ENCODE data around the gene NKAIN1.

DNA sequence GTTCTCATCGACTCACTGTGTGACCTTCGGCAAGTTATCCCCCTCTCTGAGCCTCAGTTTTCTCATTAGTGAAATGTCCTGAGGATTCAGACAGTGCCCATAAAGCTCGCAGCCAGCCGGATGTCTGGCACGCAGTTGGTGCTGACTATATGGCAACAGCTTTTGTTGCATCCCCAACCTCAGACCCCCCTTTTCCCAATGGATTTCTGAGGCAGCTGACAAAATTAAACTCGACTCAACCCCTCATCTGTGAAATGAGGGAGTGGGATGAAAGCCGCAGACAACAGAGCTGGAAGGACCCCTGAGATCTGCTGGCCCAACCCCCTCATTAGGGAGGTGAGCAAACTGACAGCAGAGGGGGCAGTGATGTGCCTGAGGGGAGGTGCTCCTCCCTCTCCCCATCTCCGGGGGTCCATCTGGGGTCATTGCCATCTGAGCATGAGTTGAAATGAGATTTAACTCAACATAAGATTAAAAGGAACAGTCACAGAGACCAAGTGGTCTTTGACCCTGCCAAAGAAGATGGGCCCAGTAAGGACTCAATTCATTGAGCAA is 40.4 kb downstream of the NKAIN1 start:
- no peak for TF ChIP-seq ESRRA (CRISPR knock-in tag; IDR thresholded peaks at IDR 0.05; ENCODE audit: borderline replicate concordance)
- TF ChIP-seq, protein P1, sequence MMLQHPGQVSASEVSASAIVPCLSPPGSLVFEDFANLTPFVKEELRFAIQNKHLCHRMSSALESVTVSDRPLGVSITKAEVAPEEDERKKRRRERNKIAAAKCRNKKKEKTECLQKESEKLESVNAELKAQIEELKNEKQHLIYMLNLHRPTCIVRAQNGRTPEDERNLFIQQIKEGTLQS (CRISPR knock-in tag; conservative IDR thresholded peaks at IDR 0.05), result no peak
- no peak for TF ChIP-seq TCF7 (CRISPR knock-in tag; IDR thresholded peaks at IDR 0.05; ENCODE audit: low read depth)
- TF ChIP-seq, protein P2, sequence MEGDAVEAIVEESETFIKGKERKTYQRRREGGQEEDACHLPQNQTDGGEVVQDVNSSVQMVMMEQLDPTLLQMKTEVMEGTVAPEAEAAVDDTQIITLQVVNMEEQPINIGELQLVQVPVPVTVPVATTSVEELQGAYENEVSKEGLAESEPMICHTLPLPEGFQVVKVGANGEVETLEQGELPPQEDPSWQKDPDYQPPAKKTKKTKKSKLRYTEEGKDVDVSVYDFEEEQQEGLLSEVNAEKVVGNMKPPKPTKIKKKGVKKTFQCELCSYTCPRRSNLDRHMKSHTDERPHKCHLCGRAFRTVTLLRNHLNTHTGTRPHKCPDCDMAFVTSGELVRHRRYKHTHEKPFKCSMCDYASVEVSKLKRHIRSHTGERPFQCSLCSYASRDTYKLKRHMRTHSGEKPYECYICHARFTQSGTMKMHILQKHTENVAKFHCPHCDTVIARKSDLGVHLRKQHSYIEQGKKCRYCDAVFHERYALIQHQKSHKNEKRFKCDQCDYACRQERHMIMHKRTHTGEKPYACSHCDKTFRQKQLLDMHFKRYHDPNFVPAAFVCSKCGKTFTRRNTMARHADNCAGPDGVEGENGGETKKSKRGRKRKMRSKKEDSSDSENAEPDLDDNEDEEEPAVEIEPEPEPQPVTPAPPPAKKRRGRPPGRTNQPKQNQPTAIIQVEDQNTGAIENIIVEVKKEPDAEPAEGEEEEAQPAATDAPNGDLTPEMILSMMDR (IDR thresholded peaks at IDR 0.05), result no peak
- TF ChIP-seq, protein P3, sequence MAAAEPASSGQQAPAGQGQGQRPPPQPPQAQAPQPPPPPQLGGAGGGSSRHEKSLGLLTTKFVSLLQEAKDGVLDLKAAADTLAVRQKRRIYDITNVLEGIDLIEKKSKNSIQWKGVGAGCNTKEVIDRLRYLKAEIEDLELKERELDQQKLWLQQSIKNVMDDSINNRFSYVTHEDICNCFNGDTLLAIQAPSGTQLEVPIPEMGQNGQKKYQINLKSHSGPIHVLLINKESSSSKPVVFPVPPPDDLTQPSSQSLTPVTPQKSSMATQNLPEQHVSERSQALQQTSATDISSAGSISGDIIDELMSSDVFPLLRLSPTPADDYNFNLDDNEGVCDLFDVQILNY (CRISPR knock-in tag; IDR thresholded peaks at IDR 0.05), result no peak
- no peak for TF ChIP-seq FOXJ3 (CRISPR knock-in tag; IDR thresholded peaks at IDR 0.05; ENCODE audit: borderline replicate concordance)
- no peak for TF ChIP-seq GABPB1 (CRISPR knock-in tag; IDR thresholded peaks at IDR 0.05)
- no peak for TF ChIP-seq SMAD4 (CRISPR knock-in tag; IDR thresholded peaks at IDR 0.05)
- TF ChIP-seq SP1 (CRISPR knock-in tag; conservative IDR thresholded peaks at IDR 0.05), result no peak
- TF ChIP-seq TEAD4 (CRISPR knock-in tag; IDR thresholded peaks at IDR 0.05), result no peak
- no peak for TF ChIP-seq JUN (CRISPR knock-in tag; IDR thresholded peaks at IDR 0.05)
- TF ChIP-seq, protein P4, sequence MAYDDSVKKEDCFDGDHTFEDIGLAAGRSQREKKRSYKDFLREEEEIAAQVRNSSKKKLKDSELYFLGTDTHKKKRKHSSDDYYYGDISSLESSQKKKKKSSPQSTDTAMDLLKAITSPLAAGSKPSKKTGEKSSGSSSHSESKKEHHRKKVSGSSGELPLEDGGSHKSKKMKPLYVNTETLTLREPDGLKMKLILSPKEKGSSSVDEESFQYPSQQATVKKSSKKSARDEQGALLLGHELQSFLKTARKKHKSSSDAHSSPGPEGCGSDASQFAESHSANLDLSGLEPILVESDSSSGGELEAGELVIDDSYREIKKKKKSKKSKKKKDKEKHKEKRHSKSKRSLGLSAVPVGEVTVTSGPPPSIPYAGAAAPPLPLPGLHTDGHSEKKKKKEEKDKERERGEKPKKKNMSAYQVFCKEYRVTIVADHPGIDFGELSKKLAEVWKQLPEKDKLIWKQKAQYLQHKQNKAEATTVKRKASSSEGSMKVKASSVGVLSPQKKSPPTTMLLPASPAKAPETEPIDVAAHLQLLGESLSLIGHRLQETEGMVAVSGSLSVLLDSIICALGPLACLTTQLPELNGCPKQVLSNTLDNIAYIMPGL (CRISPR knock-in tag; IDR thresholded peaks at IDR 0.05), result no peak
- TF ChIP-seq IRF2 (CRISPR knock-in tag; IDR thresholded peaks at IDR 0.05; ENCODE audit: borderline replicate concordance, low read depth), result no peak
- TF ChIP-seq, protein P5, sequence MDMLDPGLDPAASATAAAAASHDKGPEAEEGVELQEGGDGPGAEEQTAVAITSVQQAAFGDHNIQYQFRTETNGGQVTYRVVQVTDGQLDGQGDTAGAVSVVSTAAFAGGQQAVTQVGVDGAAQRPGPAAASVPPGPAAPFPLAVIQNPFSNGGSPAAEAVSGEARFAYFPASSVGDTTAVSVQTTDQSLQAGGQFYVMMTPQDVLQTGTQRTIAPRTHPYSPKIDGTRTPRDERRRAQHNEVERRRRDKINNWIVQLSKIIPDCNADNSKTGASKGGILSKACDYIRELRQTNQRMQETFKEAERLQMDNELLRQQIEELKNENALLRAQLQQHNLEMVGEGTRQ (CRISPR knock-in tag; IDR thresholded peaks at IDR 0.05), result no peak
